Smooth muscle cell (in vitro differentiated cells): ENCODE measurements around the gene GLI1. TPM values are rescaled to one million over a fixed set of nuclear protein-coding genes. Genes with fewer than 3 reads are reported as not detected.

ENCODE experiments used
- DNase-seq: peaks from one replicate; lab custom pipeline; 2025; ENCODE audit not compliant: unreplicated experiment; lab: John Stamatoyannopoulos, UW
- H2AFZ ChIP-seq: fragments of 200-600 bp; sonication (generic); 2 replicates; pipeline ENCODE4 v1.6.0; 2016; ENCODE audit warnings: antibody characterized with exemption, low read depth, mild to moderate bottlenecking
- H3F3A ChIP-seq: fragments of 200-600 bp; sonication (generic); 2 replicates; pipeline ENCODE4 v1.6.0; 2017; ENCODE audit warnings: antibody characterized with exemption, low read depth
- H3K27ac ChIP-seq: fragments of 200-600 bp; sonication (generic); 2 replicates; pipeline ENCODE4 v1.5.1; 2016; ENCODE audit warnings: low read depth, mild to moderate bottlenecking
- H3K27me3 ChIP-seq: fragments of 200-600 bp; sonication (generic); 2 replicates; pipeline ENCODE4 v1.6.1; 2016; ENCODE audit warnings: low read depth, mild to moderate bottlenecking
- H3K36me3 ChIP-seq: fragments of 200-600 bp; sonication (generic); 2 replicates; pipeline ENCODE4 v1.5.1; 2016; ENCODE audit warnings: low read depth
- H3K4me1 ChIP-seq: fragments of 200-600 bp; sonication (generic); 2 replicates; pipeline ENCODE4 v1.5.1; 2016; ENCODE audit warnings: low read depth
- H3K4me2 ChIP-seq: fragments of 200-600 bp; sonication (generic); 2 replicates; pipeline ENCODE4 v1.6.0; 2016; ENCODE audit warnings: mild to moderate bottlenecking
- H3K4me3 ChIP-seq: fragments of 200-600 bp; sonication (generic); 2 replicates; pipeline ENCODE4 v1.5.1; 2016; ENCODE audit warnings: mild to moderate bottlenecking
- H3K79me2 ChIP-seq: fragments of 200-600 bp; sonication (generic); 2 replicates; pipeline ENCODE4 v1.6.0; 2016; ENCODE audit warnings: low read depth, mild to moderate bottlenecking
- H3K9ac ChIP-seq: fragments of 200-600 bp; sonication (generic); 2 replicates; pipeline ENCODE4 v1.6.0; 2016; ENCODE audit warnings: low read depth
- H3K9me3 ChIP-seq: fragments of 200-600 bp; sonication (generic); replicated peaks from 2 replicates; pipeline ENCODE4 v1.5.1; 2016; ENCODE audit warnings: low read depth
- H4K20me1 ChIP-seq: fragments of 200-600 bp; sonication (generic); 2 replicates; pipeline ENCODE4 v1.6.0; 2016; ENCODE audit warnings: low read depth
- WGBS: methylation state at CpG from one replicate; pipeline ENCODE4 v1.1.7; 2016; ENCODE audit warnings: low lambda C conversion rate; 5-methylcytosine and 5-hydroxymethylcytosine counted together
- polyA plus RNA-seq: library from polyadenylated mRNA; unstranded; fragments of >200 nt; fragmentation: Nextera tagmentation; extraction: Ambion mirVana; gene quantifications from 2 replicates; pipeline ENCODE4 v1.2.1, GENCODE V29; 2016
- total RNA-seq: library from RNA; depleted of rRNA; stranded (reverse); fragments of >200 nt; gene quantifications from 2 replicates; pipeline ENCODE4 v1.2.3, GENCODE V29; 2014
- TF ChIP-seq, protein P1 (sequence below): fragments of 200-600 bp; sonication (generic); IDR thresholded peaks from 2 replicates; pipeline ENCODE4 v1.5.1; 2017; ENCODE audit warnings: borderline replicate concordance, mild to moderate bottlenecking, antibody characterized with exemption; ENCODE audit not compliant: insufficient read depth, poor library complexity, severe bottlenecking

Gene GLI1
- total and polyA plus RNA-seq, 2 experiments from 2014 or later, result 0.50 to 1.4 TPM

- WGBS, result 98% methylated on average over 2 of the region's 2 CpGs
- H4K20me1 ChIP-seq, result no peaks in the 10 kb centered on the region
- no peaks in the 10 kb centered on the region for H3K9me3 ChIP-seq
- H3K4me1 ChIP-seq, result peaks cover 12% of the 10 kb centered on the region
- H3F3A ChIP-seq, result no peaks in the 10 kb centered on the region
- no peaks in the 10 kb centered on the region for H3K36me3 ChIP-seq
- H3K27me3 ChIP-seq, result no peaks in the 10 kb centered on the region
- H3K4me3 ChIP-seq, result no peak overlapping the region
- no peak for DNase-seq
- no peak overlapping the region for H3K27ac ChIP-seq
- TF ChIP-seq, protein P1, sequence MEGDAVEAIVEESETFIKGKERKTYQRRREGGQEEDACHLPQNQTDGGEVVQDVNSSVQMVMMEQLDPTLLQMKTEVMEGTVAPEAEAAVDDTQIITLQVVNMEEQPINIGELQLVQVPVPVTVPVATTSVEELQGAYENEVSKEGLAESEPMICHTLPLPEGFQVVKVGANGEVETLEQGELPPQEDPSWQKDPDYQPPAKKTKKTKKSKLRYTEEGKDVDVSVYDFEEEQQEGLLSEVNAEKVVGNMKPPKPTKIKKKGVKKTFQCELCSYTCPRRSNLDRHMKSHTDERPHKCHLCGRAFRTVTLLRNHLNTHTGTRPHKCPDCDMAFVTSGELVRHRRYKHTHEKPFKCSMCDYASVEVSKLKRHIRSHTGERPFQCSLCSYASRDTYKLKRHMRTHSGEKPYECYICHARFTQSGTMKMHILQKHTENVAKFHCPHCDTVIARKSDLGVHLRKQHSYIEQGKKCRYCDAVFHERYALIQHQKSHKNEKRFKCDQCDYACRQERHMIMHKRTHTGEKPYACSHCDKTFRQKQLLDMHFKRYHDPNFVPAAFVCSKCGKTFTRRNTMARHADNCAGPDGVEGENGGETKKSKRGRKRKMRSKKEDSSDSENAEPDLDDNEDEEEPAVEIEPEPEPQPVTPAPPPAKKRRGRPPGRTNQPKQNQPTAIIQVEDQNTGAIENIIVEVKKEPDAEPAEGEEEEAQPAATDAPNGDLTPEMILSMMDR, result no peak
- H2AFZ ChIP-seq, result no peak overlapping the region
- H3K79me2 ChIP-seq, result peaks cover 10% of the 10 kb centered on the region
- H3K4me2 ChIP-seq, result no peak overlapping the region
- H3K9ac ChIP-seq, result no peak overlapping the region
Measured at GRCh38 chr12:57454213-57454565, 5.4 kb upstream of the GLI1 start.

- Histone ChIP-seq H2AFZ (peak within 1 kb of the TSS; percentile 0), H4K20me1 (no peaks in the 10 kb centered on the region), H3K79me2 (peaks cover 10% of the 10 kb centered on the region), H3K4me2 (peak within 1 kb of the TSS; percentile 38), H3K4me1 (peaks cover 12% of the 10 kb centered on the region), H3K4me3 (peak within 1 kb of the TSS; percentile 16), H3K27me3 (no peaks in the 10 kb centered on the region), H3K27ac (no peak within 1 kb of the TSS), H3K36me3 (no peaks in the 10 kb centered on the region), H3K9me3 (no peaks in the 10 kb centered on the region), H3F3A (no peaks in the 10 kb centered on the region), H3K9ac (no peak within 1 kb of the TSS)
- TF ChIP-seq, protein P1, result no peak
- 56% methylated on average over 10 of the region's 10 CpGs for WGBS
- no peak for DNase-seq
Measured at GRCh38 chr12:57454566-57455373, 4.8 kb upstream of the GLI1 start, which contains the start of gene INHBE. Gene INHBE (plus strand): TSS chr12:57455307. CDS start chr12:57455537, 230 bp downstream.

GRCh38 chr12:57455374-57456144, 4.0 kb upstream of the GLI1 start:
- Histone ChIP-seq H3F3A (peaks cover 5% of the 10 kb centered on the region), H3K79me2 (peaks cover 10% of the 10 kb centered on the region), H3K27me3 (no peaks in the 10 kb centered on the region), H3K36me3 (no peaks in the 10 kb centered on the region), H3K4me2 (peak overlapping the region; percentile 38), H4K20me1 (no peaks in the 10 kb centered on the region), H2AFZ (peak overlapping the region; percentile 0), H3K4me1 (peaks cover 19% of the 10 kb centered on the region), H3K4me3 (peak overlapping the region; percentile 16), H3K27ac (no peak overlapping the region), H3K9ac (no peak overlapping the region), H3K9me3 (no peaks in the 10 kb centered on the region)
- 49% methylated on average over 10 of the region's 10 CpGs for WGBS
- no peak for DNase-seq
- TF ChIP-seq, protein P1, result no peak
